ENCODE results near the gene PDE12. TPM values are rescaled to one million over a fixed set of nuclear protein-coding genes. Genes with fewer than 3 reads are reported as not detected.
"Not testable (repeated sequence)": the region's sequence is repeated elsewhere in the genome, so short reads cannot be mapped to it uniquely, and the experiment has no call there.

PDE12 gene
- total RNA-seq, 1 donor from 2014 or later = 11.0 TPM

GRCh38 chr3:57582474-57583168 is 26.5 kb downstream of the PDE12 start:
- intact Hi-C loops (cut with micrococcal nuclease) = no loop called here
- ATAC-seq (peak; percentile 43), DNase-seq (no peak)

- no peak for ATAC-seq
- no peak for DNase-seq
- intact Hi-C loops (cut with micrococcal nuclease) = no loop called here
These were observed 27.5 kb downstream of the PDE12 start for GRCh38 chr3:57583544-57583943.

DNA sequence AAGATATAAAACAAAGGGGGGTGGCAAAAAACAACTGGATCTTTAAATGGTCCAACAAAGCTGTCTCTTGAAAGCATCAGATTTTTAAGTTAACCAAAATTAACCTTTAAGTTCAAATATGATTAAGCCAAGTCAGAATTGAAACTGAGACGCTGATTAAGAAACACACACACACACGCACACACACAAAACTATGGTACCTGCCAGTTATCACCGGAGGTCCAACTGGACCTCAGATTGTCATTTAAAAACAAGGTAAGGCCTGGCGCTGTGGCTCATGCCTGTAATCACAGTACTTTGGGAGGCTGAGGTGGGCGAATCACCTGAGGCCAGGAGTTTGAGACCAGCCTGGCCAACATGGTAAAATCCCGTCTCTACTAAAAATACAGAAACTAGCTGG is 30.7 kb downstream of the PDE12 start:
- intact Hi-C loops (cut with micrococcal nuclease) = no loop called here
- ATAC-seq (no peak), DNase-seq (no peak)

- no peak for ATAC-seq
- intact Hi-C loops (cut with micrococcal nuclease) = no loop called here
These were observed 31.8 kb downstream of the PDE12 start for GRCh38 chr3:57587905-57588304.

DNA sequence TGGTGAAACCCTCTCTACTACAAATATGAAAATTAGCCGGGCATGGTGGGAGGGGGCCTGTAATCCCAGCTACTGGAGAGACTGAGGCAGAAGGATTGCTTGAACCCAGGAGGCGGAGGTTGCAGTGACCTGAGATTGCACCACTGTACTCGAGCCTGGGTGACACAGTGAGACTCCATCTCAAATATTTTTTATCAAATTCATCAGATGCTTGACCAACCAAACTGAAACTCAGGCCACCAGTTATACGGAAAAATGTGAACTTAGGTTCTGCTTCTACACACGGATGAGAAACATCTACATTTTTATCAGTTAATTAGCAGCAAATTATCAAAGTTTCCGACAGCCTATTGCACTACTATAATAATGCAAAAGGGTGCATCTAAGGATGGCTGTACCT is 36.2 kb downstream of the PDE12 start:
- DNase-seq (no peak), ATAC-seq (no peak)
- intact Hi-C loops (cut with micrococcal nuclease) = no loop called here

More at GRCh38 chr3:57587905-57588304, 31.8 kb downstream of the PDE12 start:
- no peak for DNase-seq

DNA sequence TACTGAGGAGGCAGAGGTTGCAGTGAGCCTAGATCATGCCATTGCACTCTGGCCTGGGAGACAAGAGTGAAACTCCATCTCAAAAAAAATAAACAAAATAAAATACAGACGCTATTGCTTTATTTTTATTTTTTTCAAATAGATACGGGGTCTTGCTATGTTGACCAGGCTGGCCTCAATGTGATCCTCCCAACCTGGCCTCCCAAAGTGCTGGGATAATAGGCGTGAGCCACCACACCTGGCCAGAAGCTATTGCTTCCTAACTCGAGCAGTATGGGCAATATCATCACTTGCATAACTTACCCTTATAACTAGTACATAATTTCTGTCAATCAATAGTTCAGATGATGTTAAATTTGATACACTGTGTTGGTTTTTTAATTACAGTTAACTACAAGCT is 38.1 kb downstream of the PDE12 start:
- ATAC-seq (no peak), DNase-seq (no peak)
- intact Hi-C loops (cut with micrococcal nuclease) = no loop called here

DNA sequence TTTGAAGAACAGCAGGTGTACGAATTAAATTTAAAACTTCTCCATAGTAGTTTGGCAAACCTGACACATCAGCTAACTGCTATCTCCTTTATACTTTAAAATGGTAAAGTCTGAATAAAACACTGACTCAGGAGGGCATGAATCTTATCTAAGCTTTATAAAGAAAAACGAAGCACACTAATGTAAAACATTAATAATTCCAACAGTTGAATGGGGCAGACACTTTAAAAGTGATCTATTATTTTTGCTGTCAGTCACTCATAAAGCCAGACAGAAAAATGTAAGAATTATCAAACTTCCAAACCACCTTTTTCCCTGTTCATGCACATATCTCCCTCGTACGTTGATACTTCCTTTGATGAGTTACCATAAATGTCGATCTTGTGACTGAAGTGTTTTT is 38.5 kb downstream of the PDE12 start:
- DNase-seq = no peak
- ATAC-seq = no peak
- intact Hi-C loops (cut with micrococcal nuclease) = no loop called here

DNA sequence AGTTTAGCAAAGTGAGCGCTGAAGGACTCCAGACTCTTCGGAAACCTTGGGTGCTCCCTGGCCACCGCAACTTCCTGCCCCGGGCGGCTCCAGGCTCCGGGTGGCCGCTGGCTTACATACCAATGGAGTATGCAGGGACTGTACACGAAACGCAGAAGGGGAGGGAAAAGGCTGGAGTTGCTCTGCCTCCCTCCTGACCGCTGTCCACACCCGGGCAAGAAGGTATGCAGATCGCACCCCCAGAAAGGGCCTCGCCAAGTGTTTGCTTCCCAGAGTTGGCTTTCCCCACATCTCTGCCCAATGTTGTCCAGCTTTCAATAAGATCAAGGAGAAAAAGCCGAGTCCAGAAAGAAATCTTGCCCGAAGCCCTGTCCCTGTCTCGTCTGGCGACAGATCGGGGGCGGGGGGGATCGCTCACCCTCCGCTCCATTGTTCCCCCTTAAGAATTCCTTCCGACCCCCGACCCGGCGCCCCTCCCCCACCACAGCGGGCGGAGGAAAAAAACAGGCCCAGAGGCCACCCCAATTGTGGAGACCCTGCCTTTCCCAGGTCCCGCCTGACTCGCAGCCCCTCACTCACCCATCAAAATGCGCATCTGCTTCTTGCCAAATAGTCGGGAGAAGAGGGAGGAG is 40.5 kb downstream of the PDE12 start:
- ATAC-seq = peak; percentile 76
- DNase-seq = peak; percentile 88
- intact Hi-C loops (cut with micrococcal nuclease) = no loop called here

DNA sequence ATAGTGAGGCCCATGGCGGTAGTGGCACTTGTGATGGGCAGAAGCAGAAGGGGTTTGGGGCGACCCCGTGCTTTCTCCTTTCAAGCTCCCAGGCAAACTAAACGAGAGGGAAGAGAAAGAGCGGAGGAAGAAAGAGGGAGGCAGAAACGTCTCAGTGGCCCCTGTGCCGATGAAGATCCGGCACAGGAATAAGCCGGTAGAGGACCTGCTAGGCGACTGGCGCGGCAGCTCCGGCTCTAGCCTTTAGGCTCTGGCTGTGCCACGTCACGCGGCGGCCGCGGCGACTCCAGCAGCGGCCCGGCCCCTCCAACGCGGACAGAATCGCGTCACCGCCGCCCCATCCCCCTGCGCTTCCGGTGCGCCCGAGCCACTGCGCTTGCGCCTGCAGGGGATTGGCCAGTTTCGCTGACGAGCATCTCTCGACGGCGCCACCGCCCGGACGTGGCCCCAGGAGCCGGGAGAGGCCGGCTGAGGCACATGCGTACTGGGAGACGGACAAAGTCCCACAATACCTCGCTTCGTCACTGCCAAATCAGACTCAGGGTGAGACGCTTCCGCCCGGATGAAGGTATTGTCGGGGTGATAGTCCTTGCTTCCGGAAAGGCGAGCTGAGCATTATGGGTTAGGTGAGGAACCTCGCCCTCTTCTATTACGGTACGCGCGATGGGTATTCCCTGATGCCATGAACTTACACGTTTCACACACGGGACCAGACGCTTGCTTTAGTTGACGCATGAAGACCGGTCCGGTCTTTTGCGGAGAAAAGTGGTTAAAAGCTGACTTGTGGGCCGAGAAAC is 41.3 kb downstream of the PDE12 start, which contains the start of gene ARF4:
Gene ARF4, minus strand, starts transcription at position 218 of the 797 bp plus-strand sequence. Its CDS starts 204 bp downstream, at position 14.
- ATAC-seq (peak; percentile 95), DNase-seq (peak; percentile 100)
- intact Hi-C loops (cut with micrococcal nuclease) = no loop called here

GRCh38 chr3:57598765-57599360 is 42.8 kb downstream of the PDE12 start:
- no peak for DNase-seq
- intact Hi-C loops (cut with micrococcal nuclease) = no loop called here
- no peak for ATAC-seq

DNA sequence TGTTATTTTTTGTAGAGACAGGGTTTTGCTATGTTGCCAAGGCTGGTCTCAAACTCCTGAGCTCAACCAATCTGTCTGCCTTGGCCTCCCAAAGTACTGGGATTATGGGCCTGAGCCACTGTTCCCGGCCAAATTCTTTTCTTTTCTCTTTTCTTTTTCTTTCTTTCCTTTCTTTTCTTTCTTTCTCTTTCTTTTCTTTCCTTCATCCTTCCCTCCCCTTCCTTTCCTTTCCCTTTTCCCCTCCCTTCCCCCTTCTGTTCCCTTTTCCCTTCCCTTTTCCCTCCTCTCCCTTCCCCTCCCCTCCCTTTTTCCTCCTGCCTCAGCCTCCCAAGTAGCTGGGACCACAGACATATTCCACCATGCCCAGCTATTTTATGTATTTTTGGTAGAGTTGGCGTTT is 44.1 kb downstream of the PDE12 start:
- intact Hi-C loops (cut with micrococcal nuclease) = no loop called here
- DNase-seq = no peak
- ATAC-seq = no peak

GRCh38 chr3:57604971-57605370 is 48.9 kb downstream of the PDE12 start:
- ATAC-seq (no peak), DNase-seq (no peak)
- intact Hi-C loops (cut with micrococcal nuclease) = no loop called here

GRCh38 chr3:57605683-57606082 is 49.6 kb downstream of the PDE12 start:
- no peak for DNase-seq
- no peak for ATAC-seq
- intact Hi-C loops (cut with micrococcal nuclease) = no loop called here

- intact Hi-C loops (cut with micrococcal nuclease); DNase-seq; ATAC-seq: not testable (repeated sequence)
These were observed 55.8 kb downstream of the PDE12 start for GRCh38 chr3:57611870-57612269.

- ATAC-seq = no peak
These were observed 60.2 kb downstream of the PDE12 start for GRCh38 chr3:57616233-57616632.

More at GRCh38 chr3:57616233-57616632, 60.2 kb downstream of the PDE12 start:
- intact Hi-C loops (cut with micrococcal nuclease) = no loop called here
- DNase-seq = no peak

Other genes with a start within 250 kb of the PDE12 start
- gene DNAH12, start 11.9 kb upstream of the PDE12 start, total RNA-seq = 0.02 TPM
- gene ARF4, start 41.1 kb downstream of the PDE12 start, total RNA-seq = 61.0 TPM
- 18.5 TPM for gene DENND6A, start 136.8 kb downstream of the PDE12 start, total RNA-seq
- gene SLMAP, start 200.0 kb downstream of the PDE12 start, total RNA-seq = 263 TPM